ENCODE measurements around the gene GALNTL6. TPM values are rescaled to one million over a fixed set of nuclear protein-coding genes. Genes with fewer than 3 reads are reported as not detected.
A peak's percentile ranks its signal among the peaks of the same experiment; 100 is the strongest.

GALNTL6 gene
- total RNA-seq, 4 donors from 2014 or later: 0.67 to 0.70 TPM; not detected in 2

- Histone ChIP-seq H3K36me3 (no peaks in the 10 kb centered on the region), H3K27me3 (no peaks in the 10 kb centered on the region), H3K4me1 (no peaks in the 10 kb centered on the region), H3K9me3 (no peaks in the 10 kb centered on the region), H3K4me3 (no peak overlapping the region), H3K27ac (no peak overlapping the region)
- DNase-seq: no peak
- TF ChIP-seq POLR2A (IDR thresholded peaks at IDR 0.05) (no peak), CTCF (IDR thresholded peaks at IDR 0.05) (no peak)
Measured at GRCh38 chr4:172675232-172675631, 862.0 kb downstream of the GALNTL6 start.

DNA sequence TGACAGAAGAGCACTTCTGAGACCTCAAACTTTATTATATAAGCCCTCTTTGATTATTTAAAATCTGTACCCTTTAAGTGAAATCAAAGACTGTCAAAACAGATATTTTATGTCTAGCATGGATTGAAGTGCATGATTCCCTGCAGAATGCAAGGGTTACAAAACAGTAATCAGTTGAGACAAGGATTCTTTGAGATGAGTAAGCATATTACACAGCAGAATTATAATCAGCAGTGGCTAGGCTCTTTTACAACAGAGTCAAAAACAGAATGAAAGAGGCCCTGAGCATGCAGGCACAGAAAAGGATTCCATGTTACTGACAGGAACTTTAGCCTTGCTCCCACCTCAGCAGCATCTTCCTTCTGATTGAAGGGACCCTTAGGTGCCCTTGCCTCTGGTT, 867.5 kb downstream of the GALNTL6 start:
- Histone ChIP-seq H3K27me3 (no peaks in the 10 kb centered on the region), H3K4me1 (no peaks in the 10 kb centered on the region), H3K9me3 (no peaks in the 10 kb centered on the region), H3K4me3 (no peak overlapping the region), H3K36me3 (no peaks in the 10 kb centered on the region), H3K27ac (no peak overlapping the region)
- DNase-seq: no peak
- no peak for TF ChIP-seq POLR2A (IDR thresholded peaks at IDR 0.05)
- no peak for TF ChIP-seq CTCF (IDR thresholded peaks at IDR 0.05)

DNA sequence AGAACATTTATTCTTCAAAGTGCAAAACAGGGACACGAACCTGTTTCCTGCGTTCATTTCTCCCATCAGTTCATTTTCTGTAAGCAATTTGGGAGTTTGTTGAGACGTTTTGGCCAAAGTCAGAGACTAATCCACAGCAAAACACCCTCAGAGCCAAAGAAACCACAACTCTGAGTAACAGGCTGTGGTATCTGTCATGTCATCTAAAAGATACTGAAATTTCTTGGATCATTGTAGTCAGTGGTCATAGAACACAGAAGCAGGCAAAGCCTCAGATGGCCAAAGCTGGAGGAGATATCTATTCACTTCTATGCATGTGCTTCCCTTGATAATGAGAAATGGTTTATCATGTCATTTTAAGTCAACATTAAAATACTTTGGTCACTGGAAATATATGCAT, 869.8 kb downstream of the GALNTL6 start:
- no peaks in the 10 kb centered on the region for H3K9me3 ChIP-seq
- no peak overlapping the region for H3K27ac ChIP-seq
- H3K36me3 ChIP-seq: no peaks in the 10 kb centered on the region
- no peak overlapping the region for H3K4me3 ChIP-seq
- TF ChIP-seq POLR2A (IDR thresholded peaks at IDR 0.05): no peak
- no peak for TF ChIP-seq CTCF (IDR thresholded peaks at IDR 0.05)
- H3K27me3 ChIP-seq: no peaks in the 10 kb centered on the region
- no peaks in the 10 kb centered on the region for H3K4me1 ChIP-seq
- DNase-seq: no peak

DNA sequence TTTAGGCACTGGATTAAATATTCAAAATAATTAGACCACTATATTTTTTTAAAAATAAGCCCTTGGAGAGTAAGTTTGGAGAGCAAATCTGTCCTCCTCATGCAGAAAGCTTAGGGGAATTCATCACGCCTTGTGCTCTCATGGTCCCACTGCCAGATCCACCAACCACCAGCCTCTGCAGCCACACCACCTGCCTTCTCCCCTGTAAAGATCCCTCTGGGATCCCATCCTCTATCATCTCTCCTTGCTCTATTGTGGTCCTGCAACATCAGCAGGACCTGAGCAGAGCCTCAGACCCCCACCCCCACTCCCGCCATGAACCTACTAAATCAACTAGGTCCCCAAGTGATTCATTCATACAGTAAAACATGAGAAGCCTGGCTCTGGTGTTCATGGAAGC, 872.8 kb downstream of the GALNTL6 start:
- Histone ChIP-seq H3K4me3 (no peak overlapping the region), H3K36me3 (no peaks in the 10 kb centered on the region), H3K9me3 (peaks cover 0 to 3% (median 0%) of the 10 kb centered on the region in 4 donors), H3K4me1 (no peaks in the 10 kb centered on the region), H3K27me3 (no peaks in the 10 kb centered on the region), H3K27ac (no peak overlapping the region)
- DNase-seq: no peak
- TF ChIP-seq POLR2A (IDR thresholded peaks at IDR 0.05) (no peak), CTCF (IDR thresholded peaks at IDR 0.05) (no peak)

DNA sequence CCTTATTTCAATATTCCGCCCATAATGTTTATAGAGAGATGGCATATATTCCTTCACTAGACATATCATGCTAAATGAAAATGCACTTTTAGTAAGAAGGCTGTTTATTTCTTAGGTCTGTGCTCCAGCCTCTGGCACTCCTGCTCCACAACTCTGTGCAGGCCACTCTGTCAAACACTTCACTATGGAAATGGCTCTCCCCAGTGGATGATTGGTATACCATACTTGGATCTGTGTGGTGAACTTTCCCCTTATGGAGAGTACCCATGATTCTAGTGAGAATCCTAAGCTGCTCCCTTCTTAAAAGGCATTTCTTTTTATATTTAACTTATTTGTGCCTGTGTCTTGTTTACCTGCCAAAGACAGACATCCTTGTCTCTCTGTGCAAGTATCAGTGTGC, 875.3 kb downstream of the GALNTL6 start:
- H3K9me3 ChIP-seq: peaks cover 0 to 10% (median 0%) of the 10 kb centered on the region in 4 donors
- no peaks in the 10 kb centered on the region for H3K27me3 ChIP-seq
- H3K27ac ChIP-seq: no peak overlapping the region
- DNase-seq: no peak
- no peaks in the 10 kb centered on the region for H3K4me1 ChIP-seq
- H3K36me3 ChIP-seq: no peaks in the 10 kb centered on the region
- no peak overlapping the region for H3K4me3 ChIP-seq
- TF ChIP-seq POLR2A (IDR thresholded peaks at IDR 0.05) (no peak), CTCF (IDR thresholded peaks at IDR 0.05) (peak in 2 of 6 experiments; percentile 36 to 45)

GRCh38 chr4:172691552-172691951, 878.3 kb downstream of the GALNTL6 start:
- DNase-seq: no peak
- no peak overlapping the region for H3K4me3 ChIP-seq
- no peaks in the 10 kb centered on the region for H3K36me3 ChIP-seq
- H3K4me1 ChIP-seq: no peaks in the 10 kb centered on the region
- H3K9me3 ChIP-seq: peaks cover 0 to 10% (median 0%) of the 10 kb centered on the region in 4 donors
- no peaks in the 10 kb centered on the region for H3K27me3 ChIP-seq
- no peak overlapping the region for H3K27ac ChIP-seq
- TF ChIP-seq CTCF (IDR thresholded peaks at IDR 0.05) (no peak), POLR2A (IDR thresholded peaks at IDR 0.05) (no peak)

Data from Peyer's patch (tissue), 4 donors.